ENCODE data around the gene HOGA1. TPM values are rescaled to one million over a fixed set of nuclear protein-coding genes. Genes with fewer than 3 reads are reported as not detected.

The HOGA1 gene
- total and polyA plus RNA-seq, 2 of the 13 experiments (the other 11 are each of a cell fraction or from before 2014, with no cell fraction given): 7.6 to 19.5 TPM

DNA sequence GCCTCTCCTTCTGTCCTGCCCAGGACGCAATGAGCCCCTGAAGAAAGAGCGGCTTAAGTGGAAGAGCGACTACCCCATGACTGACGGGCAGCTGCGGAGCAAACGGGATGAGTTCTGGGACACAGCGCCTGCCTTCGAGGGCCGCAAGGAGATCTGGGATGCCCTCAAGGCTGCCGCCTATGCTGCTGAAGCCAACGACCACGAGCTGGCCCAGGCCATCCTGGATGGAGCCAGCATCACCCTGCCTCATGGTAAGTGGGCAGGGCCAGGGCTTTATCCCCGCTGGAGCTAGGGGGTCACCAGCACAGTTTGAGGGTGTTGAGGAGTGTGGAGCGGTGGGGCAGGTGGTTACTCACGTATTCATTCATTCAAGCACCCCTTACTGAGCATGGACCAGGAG is 16.3 kb upstream of the HOGA1 start:
- Histone ChIP-seq H3K36me3 (replicated peaks in 1 of 2; ENCODE audit: control insufficient read depth in 1 of 2, insufficient read depth in 2 of 2, low read length in 2 of 2) (peaks cover 3 to 8% of the 10 kb centered on the region in 2 experiments; a peak in 3 of 5 replicates), H3K79me2 (ENCODE audit: insufficient read depth, low read length) (no peaks in the 10 kb centered on the region), H4K20me1 (ENCODE audit: insufficient read depth, low read length) (no peaks in the 10 kb centered on the region), H3K4me3 (replicated peaks in 1 of 3; ENCODE audit: insufficient read depth in 1 of 3, low read depth in 2 of 3, low read length in 3 of 3) (no peak overlapping the region), H3K9ac (ENCODE audit: insufficient read depth, low read depth, low read length) (no peak overlapping the region), H3K4me1 (ENCODE audit: insufficient read depth, low read length) (no peaks in the 10 kb centered on the region), H3K27ac (ENCODE audit: extremely low read length, insufficient read depth, low read length) (no peak overlapping the region), H2AFZ (ENCODE audit: low read length) (no peak overlapping the region), H3K9me3 (ENCODE audit: low read length) (no peaks in the 10 kb centered on the region), H3K4me2 (ENCODE audit: low read depth, low read length) (no peak overlapping the region), H3K27me3 (ENCODE audit: control insufficient read depth in 1 of 2, insufficient read depth in 2 of 2, low read length in 2 of 2) (no peaks in the 10 kb centered on the region)
- FAIRE-seq (no peak), ATAC-seq (no peak), DNase-seq (ENCODE audit: low spot score) (no peak)
- 95% methylated on average over 15 of the region's 15 CpGs for WGBS (ENCODE audit: low lambda C conversion rate)
- TF ChIP-seq KDM5A (IDR thresholded peaks at IDR 0.05; ENCODE audit: borderline replicate concordance, low read length): no peak
- TF ChIP-seq ZNF124 (CRISPR knock-in tag; IDR thresholded peaks at IDR 0.05): no peak
- no peak for TF ChIP-seq ZNF790 (CRISPR knock-in tag; IDR thresholded peaks at IDR 0.05; ENCODE audit: borderline replicate concordance)
- TF ChIP-seq, protein P1, sequence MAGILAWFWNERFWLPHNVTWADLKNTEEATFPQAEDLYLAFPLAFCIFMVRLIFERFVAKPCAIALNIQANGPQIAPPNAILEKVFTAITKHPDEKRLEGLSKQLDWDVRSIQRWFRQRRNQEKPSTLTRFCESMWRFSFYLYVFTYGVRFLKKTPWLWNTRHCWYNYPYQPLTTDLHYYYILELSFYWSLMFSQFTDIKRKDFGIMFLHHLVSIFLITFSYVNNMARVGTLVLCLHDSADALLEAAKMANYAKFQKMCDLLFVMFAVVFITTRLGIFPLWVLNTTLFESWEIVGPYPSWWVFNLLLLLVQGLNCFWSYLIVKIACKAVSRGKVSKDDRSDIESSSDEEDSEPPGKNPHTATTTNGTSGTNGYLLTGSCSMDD (CRISPR knock-in tag; IDR thresholded peaks at IDR 0.05): no peak
- no peak for TF ChIP-seq ZMYM2 (CRISPR knock-in tag; IDR thresholded peaks at IDR 0.05)
- TF ChIP-seq, protein P2, sequence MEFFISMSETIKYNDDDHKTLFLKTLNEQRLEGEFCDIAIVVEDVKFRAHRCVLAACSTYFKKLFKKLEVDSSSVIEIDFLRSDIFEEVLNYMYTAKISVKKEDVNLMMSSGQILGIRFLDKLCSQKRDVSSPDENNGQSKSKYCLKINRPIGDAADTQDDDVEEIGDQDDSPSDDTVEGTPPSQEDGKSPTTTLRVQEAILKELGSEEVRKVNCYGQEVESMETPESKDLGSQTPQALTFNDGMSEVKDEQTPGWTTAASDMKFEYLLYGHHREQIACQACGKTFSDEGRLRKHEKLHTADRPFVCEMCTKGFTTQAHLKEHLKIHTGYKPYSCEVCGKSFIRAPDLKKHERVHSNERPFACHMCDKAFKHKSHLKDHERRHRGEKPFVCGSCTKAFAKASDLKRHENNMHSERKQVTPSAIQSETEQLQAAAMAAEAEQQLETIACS (CRISPR knock-in tag; IDR thresholded peaks at IDR 0.05): no peak
- TF ChIP-seq, protein P3, sequence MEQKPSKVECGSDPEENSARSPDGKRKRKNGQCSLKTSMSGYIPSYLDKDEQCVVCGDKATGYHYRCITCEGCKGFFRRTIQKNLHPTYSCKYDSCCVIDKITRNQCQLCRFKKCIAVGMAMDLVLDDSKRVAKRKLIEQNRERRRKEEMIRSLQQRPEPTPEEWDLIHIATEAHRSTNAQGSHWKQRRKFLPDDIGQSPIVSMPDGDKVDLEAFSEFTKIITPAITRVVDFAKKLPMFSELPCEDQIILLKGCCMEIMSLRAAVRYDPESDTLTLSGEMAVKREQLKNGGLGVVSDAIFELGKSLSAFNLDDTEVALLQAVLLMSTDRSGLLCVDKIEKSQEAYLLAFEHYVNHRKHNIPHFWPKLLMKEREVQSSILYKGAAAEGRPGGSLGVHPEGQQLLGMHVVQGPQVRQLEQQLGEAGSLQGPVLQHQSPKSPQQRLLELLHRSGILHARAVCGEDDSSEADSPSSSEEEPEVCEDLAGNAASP (CRISPR knock-in tag; IDR thresholded peaks at IDR 0.05; ENCODE audit: borderline replicate concordance): no peak
- no peak for TF ChIP-seq FOXC1 (CRISPR knock-in tag; IDR thresholded peaks at IDR 0.05; ENCODE audit: borderline replicate concordance)
- TF ChIP-seq BORCS8-MEF2B (CRISPR knock-in tag; IDR thresholded peaks at IDR 0.05): no peak
- TF ChIP-seq ZNF20 (CRISPR knock-in tag; IDR thresholded peaks at IDR 0.05): no peak
- ChIA-PET CTCF (ENCODE audit: low intra/inter-chr PET ratio, low total read pairs) (no interaction called here), POLR2A (no interaction called here)
- in situ Hi-C loops (cut with HindIII; ENCODE audit: extremely low pct_ligation_motif_present, low pct_unique_long_range_greater_than_20kb) (no loop called here), intact Hi-C loops (cut with micrococcal nuclease; ENCODE audit: unreplicated experiment) (no loop called here)
- BruUV-seq (replicated peaks): no TSS peak

Measured in HepG2 (cell line).